Uterus (tissue), 2 donors: Measurements from ENCODE around the gene SLC5A9.

ENCODE experiments used
- CTCF ChIP-seq, 4 experiments: fragments of 200-600 bp in 2 of 4; fragments of 450-650 bp in 2 of 4; sonication (generic) in 2 of 4; IDR thresholded peaks; one replicate each; pipeline ENCODE4 v1.5.1; 2016 to 2019; ENCODE audit warnings: antibody characterized with exemption in 4 of 4, mild to moderate bottlenecking in 2 of 4, moderate library complexity in 1 of 4
- POLR2A ChIP-seq, 2 donors: fragments of 450-650 bp; IDR thresholded peaks; one replicate each; pipeline ENCODE4 v1.6.1; 2016; ENCODE audit warnings: antibody characterized with exemption in 2 of 2, mild to moderate bottlenecking in 1 of 2, moderate library complexity in 1 of 2

DNA sequence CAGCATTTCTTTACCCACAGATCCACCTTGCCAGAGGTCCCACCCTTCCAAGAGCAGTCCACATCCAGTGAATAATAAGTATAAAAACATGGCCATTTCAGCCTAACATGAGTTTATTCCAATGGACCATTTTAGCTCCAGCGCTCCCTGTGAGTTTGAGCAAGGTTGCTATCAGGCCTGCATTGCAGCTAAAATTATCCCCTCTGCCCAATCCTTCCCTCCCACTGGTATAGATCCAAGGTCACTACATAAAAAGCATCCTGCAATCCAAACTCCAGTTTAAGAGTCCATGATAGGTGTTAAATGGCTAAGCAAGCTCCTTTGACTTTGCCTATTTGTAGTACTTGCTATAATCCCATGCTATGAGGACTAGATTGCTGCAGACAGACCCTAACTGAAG lies 35.6 kb downstream of the SLC5A9 start:
- TF ChIP-seq CTCF (IDR thresholded peaks at IDR 0.05): no peak
- no peak for TF ChIP-seq POLR2A (IDR thresholded peaks at IDR 0.05)
